ENCODE measurements around the gene NDRG4.

GRCh38 chr16:58455750-58456149, 44.2 kb upstream of the NDRG4 start:
- TF ChIP-seq EZH2phosphoT487 (IDR thresholded peaks at IDR 0.05; ENCODE audit: insufficient read depth, low read depth), result no peak
- TF ChIP-seq EZH2 (IDR thresholded peaks at IDR 0.05; ENCODE audit: insufficient read depth, poor library complexity, severe bottlenecking), result no peak

Data from GM23248 (cell line).